ENCODE results near the gene CACHD1.

- no peak for TF ChIP-seq CTCF (IDR thresholded peaks at IDR 0.05)
- no peak for TF ChIP-seq POLR2A (IDR thresholded peaks at IDR 0.05)
- TF ChIP-seq EP300 (IDR thresholded peaks at IDR 0.05; ENCODE audit: low read depth), result no peak
- TF ChIP-seq POLR2AphosphoS5 (IDR thresholded peaks at IDR 0.05), result no peak
Measured at GRCh38 chr1:64692911-64693310, 223.0 kb downstream of the CACHD1 start.
